Measurements from ENCODE around the gene CDH13.

CDH13 gene

GRCh38 chr16:82783933-82784572, 157.3 kb downstream of the CDH13 start:
- DNase-seq (ENCODE audit: low read depth in 2 of 2): no peak

- no peak for DNase-seq (ENCODE audit: low read depth in 2 of 2)
Observed at GRCh38 chr16:82784573-82784968, 157.8 kb downstream of the CDH13 start.

GRCh38 chr16:82788225-82788624, 161.5 kb downstream of the CDH13 start:
- DNase-seq (ENCODE audit: low read depth in 2 of 2): no peak

GRCh38 chr16:82788919-82789318, 162.2 kb downstream of the CDH13 start:
- DNase-seq (ENCODE audit: low read depth in 2 of 2): no peak

GRCh38 chr16:82792693-82793092, 165.9 kb downstream of the CDH13 start:
- DNase-seq (ENCODE audit: low read depth in 2 of 2): no peak

- no peak for DNase-seq (ENCODE audit: low read depth in 2 of 2)
Observed at GRCh38 chr16:82793528-82794245, 166.9 kb downstream of the CDH13 start.

DNA sequence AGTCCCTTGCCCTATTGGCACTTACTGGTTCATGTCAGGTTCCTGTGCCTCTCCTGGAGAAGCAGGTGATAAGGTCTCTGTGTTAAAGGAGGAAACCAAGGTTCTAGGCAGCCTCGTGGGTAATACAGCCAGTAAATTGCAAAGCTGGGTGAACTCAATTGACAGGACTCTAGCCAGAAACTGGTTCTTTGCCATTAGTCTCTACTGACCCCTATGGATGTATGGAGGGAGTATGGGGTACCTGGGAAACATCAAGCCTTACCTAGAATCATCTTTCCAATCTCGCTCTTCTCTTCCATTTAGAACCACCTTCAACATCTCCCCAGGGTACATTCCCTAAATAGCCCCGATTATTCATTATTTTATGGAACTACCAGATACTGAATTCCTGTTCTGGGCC, 169.3 kb downstream of the CDH13 start:
- DNase-seq (ENCODE audit: low read depth in 2 of 2): no peak

- DNase-seq (ENCODE audit: low read depth in 2 of 2): no peak
Observed at GRCh38 chr16:82801361-82801760, 174.6 kb downstream of the CDH13 start.

DNA sequence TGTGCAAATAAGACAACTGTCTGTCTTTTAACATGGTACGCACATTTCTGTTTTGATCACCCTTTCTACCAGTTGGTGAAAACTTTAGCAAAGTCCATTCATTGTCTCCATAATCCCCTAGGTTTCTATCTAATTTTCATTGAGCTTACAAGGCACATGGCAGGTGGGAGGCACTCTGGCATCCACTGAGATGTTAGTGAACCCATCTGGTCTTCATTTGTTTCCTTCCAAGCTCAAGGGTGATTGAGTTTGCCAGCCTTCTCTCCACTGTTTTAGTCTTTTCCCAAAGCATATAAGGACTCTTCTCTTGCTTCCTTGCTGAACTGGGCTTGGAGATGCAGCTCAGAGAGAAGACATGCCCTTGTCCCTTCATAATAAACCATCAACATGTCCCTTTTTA, 179.1 kb downstream of the CDH13 start:
- DNase-seq (ENCODE audit: low read depth in 2 of 2): no peak

DNA sequence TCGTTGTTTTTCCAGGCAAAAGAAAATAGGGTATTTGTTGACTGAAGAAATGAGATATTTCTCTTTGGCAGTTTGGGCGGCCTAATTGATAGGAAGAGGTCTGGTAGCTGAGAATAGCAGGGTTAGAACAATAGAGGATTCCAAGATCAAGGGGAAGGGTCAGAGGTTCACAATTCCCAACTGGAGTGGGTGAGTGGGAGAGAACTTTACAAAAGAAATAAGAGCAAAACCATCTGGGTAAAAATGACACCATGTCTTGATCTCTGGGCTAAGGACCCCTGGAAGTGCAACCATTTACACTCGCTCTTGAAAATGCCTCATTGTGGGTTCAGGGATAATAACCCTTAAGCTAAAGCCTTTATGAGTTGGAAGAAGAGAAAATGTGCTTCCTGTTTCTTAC, 180.5 kb downstream of the CDH13 start:
- DNase-seq (ENCODE audit: low read depth in 2 of 2): no peak

GRCh38 chr16:82808036-82808435, 181.3 kb downstream of the CDH13 start:
- no peak for DNase-seq (ENCODE audit: low read depth in 2 of 2)

DNA sequence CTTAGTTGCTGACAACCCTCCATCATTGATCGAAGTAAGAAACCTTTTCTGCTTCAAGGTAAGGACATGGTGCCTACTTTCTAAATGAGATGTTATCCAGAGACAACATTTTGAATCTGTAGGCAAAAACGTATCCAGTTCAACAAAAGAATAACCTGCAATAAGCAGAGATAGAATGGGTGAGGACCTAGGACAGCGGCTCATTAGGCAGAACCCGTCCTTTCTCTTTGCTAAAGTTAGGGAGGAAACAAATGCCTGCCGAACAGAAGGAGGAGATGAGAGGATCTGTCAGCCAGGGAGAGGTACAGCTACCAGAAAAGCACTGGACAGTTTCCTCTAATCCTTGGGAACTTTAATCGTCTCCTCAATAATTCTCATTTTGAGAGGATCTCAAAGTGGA, 183.3 kb downstream of the CDH13 start:
- no peak for DNase-seq (ENCODE audit: low read depth in 2 of 2)

GRCh38 chr16:82814059-82814458, 187.3 kb downstream of the CDH13 start:
- no peak for DNase-seq (ENCODE audit: low read depth in 2 of 2)

DNA sequence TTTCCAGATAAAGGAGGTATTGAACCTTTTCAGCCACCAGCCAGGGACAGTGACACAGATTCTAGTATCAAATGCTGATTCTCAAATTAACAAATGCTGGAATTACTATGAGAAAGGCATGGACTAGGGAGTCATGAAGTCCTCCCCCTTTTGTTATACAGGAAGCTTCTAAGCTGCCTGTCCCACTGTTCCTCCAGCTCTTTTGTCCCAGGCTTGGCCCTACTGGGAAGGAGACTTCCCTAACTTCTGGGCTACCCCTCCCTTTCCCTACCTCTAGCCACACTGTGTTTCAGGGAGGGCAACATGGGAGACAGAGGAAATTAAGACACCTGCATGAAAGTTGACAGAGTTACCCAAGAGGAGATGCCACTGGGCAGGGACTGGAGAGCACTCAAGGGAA, 192.5 kb downstream of the CDH13 start:
- DNase-seq (ENCODE audit: low read depth in 2 of 2): no peak

DNA sequence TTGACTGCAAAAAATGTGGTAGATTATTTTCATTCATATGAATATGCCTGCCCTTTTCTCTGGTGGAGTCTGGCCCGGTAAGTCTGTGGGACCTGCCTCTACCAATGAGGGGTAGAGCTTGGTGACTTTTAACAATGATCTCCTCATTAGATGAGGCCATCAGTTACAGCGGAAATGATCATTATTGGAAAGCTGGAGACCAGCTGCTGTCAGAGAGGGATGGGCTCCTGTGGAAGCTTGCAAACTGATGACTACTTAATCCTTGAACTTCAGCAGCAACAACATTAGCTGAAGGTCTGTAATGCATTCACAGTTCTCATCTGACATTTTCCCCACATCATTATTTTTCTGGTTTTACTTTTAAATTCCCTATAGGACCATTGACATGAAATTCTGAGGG, 194.1 kb downstream of the CDH13 start:
- DNase-seq (ENCODE audit: low read depth in 2 of 2): no peak

GRCh38 chr16:82824408-82824807, 197.6 kb downstream of the CDH13 start:
- no peak for DNase-seq (ENCODE audit: low read depth in 2 of 2)

GRCh38 chr16:82829301-82829700, 202.5 kb downstream of the CDH13 start:
- no peak for DNase-seq (ENCODE audit: low read depth in 2 of 2)

GRCh38 chr16:82830944-82831343, 204.2 kb downstream of the CDH13 start:
- no peak for DNase-seq (ENCODE audit: low read depth in 2 of 2)

DNA sequence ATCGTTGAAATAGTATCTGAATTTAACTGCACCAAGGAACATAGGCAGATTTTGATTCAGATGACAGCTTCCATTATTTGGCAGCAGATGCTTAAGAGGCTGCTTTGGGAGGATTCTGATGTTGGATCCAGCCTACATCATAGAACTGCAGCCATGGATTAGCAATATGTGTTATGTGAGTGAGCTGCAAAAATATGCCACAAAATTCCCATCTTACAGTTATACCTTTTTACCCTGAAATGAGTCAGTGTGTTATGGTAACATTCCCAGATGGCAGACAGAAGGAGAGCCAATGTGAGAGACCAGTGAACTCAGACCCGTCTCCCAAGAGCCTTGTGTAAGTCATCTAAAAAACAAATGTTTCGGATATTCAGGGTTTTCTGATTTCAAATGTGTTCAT, 206.1 kb downstream of the CDH13 start:
- peak; percentile 83 for DNase-seq (ENCODE audit: low read depth in 2 of 2)

GRCh38 chr16:82833378-82833993, 206.7 kb downstream of the CDH13 start:
- DNase-seq (ENCODE audit: low read depth in 2 of 2): no peak

GRCh38 chr16:82834151-82834815, 207.5 kb downstream of the CDH13 start:
- DNase-seq (ENCODE audit: low read depth in 2 of 2): no peak

- no peak for DNase-seq (ENCODE audit: low read depth in 2 of 2)
Observed at GRCh38 chr16:82835487-82836155, 208.9 kb downstream of the CDH13 start.

Data from fibroblast of skin of left biceps (primary cell).